ENCODE results near the gene DCC. TPM values are rescaled to one million over a fixed set of nuclear protein-coding genes. Genes with fewer than 3 reads are reported as not detected.

Gene DCC
- total RNA-seq, 4 donors from 2014 or later, result 0.94 TPM; not detected in 3

DNA sequence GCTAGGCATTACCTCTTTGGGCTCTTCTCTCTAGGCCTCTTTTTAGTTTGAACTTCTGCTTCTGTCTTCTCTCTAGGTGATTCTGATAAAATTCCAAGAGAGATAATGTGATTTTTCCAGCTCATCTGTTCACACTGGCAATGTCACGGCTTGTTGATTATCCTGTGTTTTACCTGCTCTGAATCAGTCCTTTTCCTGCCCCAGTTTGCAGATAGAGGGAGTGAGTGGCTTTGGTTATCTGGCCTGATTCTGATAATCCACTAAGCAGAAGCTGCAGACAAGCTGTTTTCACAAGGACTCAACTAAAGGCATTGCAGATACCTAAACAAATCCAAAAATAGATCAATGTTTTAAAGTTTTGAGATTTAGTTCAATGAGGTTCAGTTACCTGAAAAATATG lies 111.9 kb downstream of the DCC start:
- Histone ChIP-seq H3K27me3 (no peaks in the 10 kb centered on the region), H3K4me3 (replicated peaks in 1 of 3) (no peak overlapping the region), H3K27ac (no peak overlapping the region), H3K36me3 (no peaks in the 10 kb centered on the region), H3K4me1 (no peaks in the 10 kb centered on the region), H3K9me3 (no peaks in the 10 kb centered on the region)
- DNase-seq, result no peak
- no peak for TF ChIP-seq POLR2A (IDR thresholded peaks at IDR 0.05)
- TF ChIP-seq, protein P1, sequence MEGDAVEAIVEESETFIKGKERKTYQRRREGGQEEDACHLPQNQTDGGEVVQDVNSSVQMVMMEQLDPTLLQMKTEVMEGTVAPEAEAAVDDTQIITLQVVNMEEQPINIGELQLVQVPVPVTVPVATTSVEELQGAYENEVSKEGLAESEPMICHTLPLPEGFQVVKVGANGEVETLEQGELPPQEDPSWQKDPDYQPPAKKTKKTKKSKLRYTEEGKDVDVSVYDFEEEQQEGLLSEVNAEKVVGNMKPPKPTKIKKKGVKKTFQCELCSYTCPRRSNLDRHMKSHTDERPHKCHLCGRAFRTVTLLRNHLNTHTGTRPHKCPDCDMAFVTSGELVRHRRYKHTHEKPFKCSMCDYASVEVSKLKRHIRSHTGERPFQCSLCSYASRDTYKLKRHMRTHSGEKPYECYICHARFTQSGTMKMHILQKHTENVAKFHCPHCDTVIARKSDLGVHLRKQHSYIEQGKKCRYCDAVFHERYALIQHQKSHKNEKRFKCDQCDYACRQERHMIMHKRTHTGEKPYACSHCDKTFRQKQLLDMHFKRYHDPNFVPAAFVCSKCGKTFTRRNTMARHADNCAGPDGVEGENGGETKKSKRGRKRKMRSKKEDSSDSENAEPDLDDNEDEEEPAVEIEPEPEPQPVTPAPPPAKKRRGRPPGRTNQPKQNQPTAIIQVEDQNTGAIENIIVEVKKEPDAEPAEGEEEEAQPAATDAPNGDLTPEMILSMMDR (IDR thresholded peaks at IDR 0.05), result no peak
- WGBS, 2 donors, result 29 to 50% methylated on average over 1 of the region's 1 CpG
- intact Hi-C loops (cut with DNase I), result no loop called here

- H3K36me3 ChIP-seq, result no peaks in the 10 kb centered on the region
- DNase-seq, result no peak
- no peak overlapping the region for H3K27ac ChIP-seq
- no peaks in the 10 kb centered on the region for H3K9me3 ChIP-seq
- 85 to 90% methylated on average over 4 of the region's 4 CpGs for WGBS, 2 donors
- intact Hi-C loops (cut with DNase I), result no loop called here
- no peaks in the 10 kb centered on the region for H3K4me1 ChIP-seq
- TF ChIP-seq, protein P1 (IDR thresholded peaks at IDR 0.05), result no peak
- TF ChIP-seq POLR2A (IDR thresholded peaks at IDR 0.05), result no peak
- no peak overlapping the region for H3K4me3 ChIP-seq (replicated peaks in 1 of 3)
- H3K27me3 ChIP-seq, result no peaks in the 10 kb centered on the region
Observed at GRCh38 chr18:52452427-52452826, 112.4 kb downstream of the DCC start.

- no peak for TF ChIP-seq POLR2A (IDR thresholded peaks at IDR 0.05)
- TF ChIP-seq, protein P1 (IDR thresholded peaks at IDR 0.05), result no peak
- H3K36me3 ChIP-seq, result no peaks in the 10 kb centered on the region
- no peak for DNase-seq
Observed at GRCh38 chr18:52459890-52460289, 119.9 kb downstream of the DCC start.

DNA sequence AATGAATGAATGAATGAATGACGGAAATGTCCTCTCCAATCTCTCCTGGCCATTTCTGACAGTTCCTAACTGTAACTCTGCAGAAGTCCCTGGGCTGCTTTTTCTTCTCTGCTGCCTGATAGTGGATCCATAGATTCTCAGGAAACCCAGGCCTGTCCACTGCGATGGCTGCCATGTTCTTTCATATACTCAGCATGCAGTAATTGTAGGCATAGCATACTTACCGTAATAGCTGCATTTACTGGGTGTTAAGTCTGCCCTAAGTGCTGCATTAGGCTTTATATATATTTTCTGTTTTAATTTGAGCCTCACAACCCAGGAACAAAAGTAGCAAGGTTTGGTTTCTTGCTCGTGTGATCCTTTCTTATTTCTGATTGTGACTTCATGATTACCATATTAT lies 122.9 kb downstream of the DCC start:
- intact Hi-C loops (cut with DNase I), result no loop called here
- TF ChIP-seq, protein P1 (IDR thresholded peaks at IDR 0.05), result no peak
- TF ChIP-seq POLR2A (IDR thresholded peaks at IDR 0.05), result no peak
- WGBS, 2 donors, result 86 to 91% methylated on average over 4 of the region's 4 CpGs
- Histone ChIP-seq H3K36me3 (no peaks in the 10 kb centered on the region), H3K27ac (no peak overlapping the region), H3K4me1 (no peaks in the 10 kb centered on the region), H3K4me3 (replicated peaks in 1 of 3) (no peak overlapping the region), H3K27me3 (no peaks in the 10 kb centered on the region), H3K9me3 (no peaks in the 10 kb centered on the region)
- DNase-seq, result no peak

More at GRCh38 chr18:52459890-52460289, 119.9 kb downstream of the DCC start:
- Histone ChIP-seq H3K9me3 (no peaks in the 10 kb centered on the region), H3K4me3 (replicated peaks in 1 of 3) (no peak overlapping the region), H3K27ac (no peak overlapping the region), H3K27me3 (no peaks in the 10 kb centered on the region), H3K4me1 (no peaks in the 10 kb centered on the region)
- intact Hi-C loops (cut with DNase I), result no loop called here
- 87 to 91% methylated on average over 1 of the region's 1 CpG for WGBS, 2 donors

DNA sequence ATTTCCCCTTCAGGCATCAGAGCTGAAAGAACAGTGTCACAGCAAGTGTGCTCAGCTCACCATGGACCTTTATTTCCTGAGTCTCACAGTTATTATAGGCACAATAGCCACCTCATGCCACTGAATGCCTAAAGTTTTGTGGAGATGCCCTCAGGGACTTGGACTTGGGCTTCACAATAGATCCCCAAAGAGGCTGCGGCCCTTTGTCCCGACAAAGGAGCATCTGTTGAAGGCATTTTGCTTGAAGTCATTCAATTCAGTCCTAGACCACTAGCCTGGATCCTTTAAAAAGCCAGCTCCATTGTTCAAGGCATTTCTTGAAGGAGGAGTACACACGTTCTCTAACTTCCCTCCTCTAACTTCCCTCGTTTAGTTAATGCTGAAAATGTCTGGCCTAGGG lies 125.4 kb downstream of the DCC start:
- no peak for TF ChIP-seq POLR2A (IDR thresholded peaks at IDR 0.05)
- Histone ChIP-seq H3K9me3 (no peaks in the 10 kb centered on the region), H3K27ac (no peak overlapping the region), H3K36me3 (no peaks in the 10 kb centered on the region), H3K4me1 (no peaks in the 10 kb centered on the region), H3K27me3 (no peaks in the 10 kb centered on the region), H3K4me3 (replicated peaks in 1 of 3) (no peak overlapping the region)
- intact Hi-C loops (cut with DNase I), result no loop called here
- 59 to 68% methylated on average over 4 of the region's 4 CpGs for WGBS, 2 donors
- DNase-seq, result no peak

GRCh38 chr18:52468496-52468895 lies 128.5 kb downstream of the DCC start:
- TF ChIP-seq POLR2A (IDR thresholded peaks at IDR 0.05), result no peak
- TF ChIP-seq, protein P1 (IDR thresholded peaks at IDR 0.05), result no peak
- H3K9me3 ChIP-seq, result no peaks in the 10 kb centered on the region
- intact Hi-C loops (cut with DNase I), result no loop called here
- H3K4me3 ChIP-seq (replicated peaks in 1 of 3), result no peak overlapping the region
- no peaks in the 10 kb centered on the region for H3K36me3 ChIP-seq
- H3K27me3 ChIP-seq, result no peaks in the 10 kb centered on the region
- no peaks in the 10 kb centered on the region for H3K4me1 ChIP-seq
- no peak overlapping the region for H3K27ac ChIP-seq
- 84 to 92% methylated on average over 1 of the region's 1 CpG for WGBS, 2 donors
- no peak for DNase-seq

Measured in thyroid gland (tissue), 4 donors.